Right atrium auricular region (tissue), 2 donors: Measurements from ENCODE around the gene PC. TPM values are rescaled to one million over a fixed set of nuclear protein-coding genes. Genes with fewer than 3 reads are reported as not detected.

ENCODE experiments used
- DNase-seq: peaks from one replicate; pipeline ENCODE4 v3.0.0-alpha.2; 2019; ENCODE audit warnings: low spot score
- H3K27ac ChIP-seq, 2 donors: fragments of 200-600 bp; sonication (generic); 1 replicate in 1 of 2; 2 replicates in 1 of 2; pipeline ENCODE4 v1.5.1; 2016 to 2019
- H3K27me3 ChIP-seq, 2 donors: fragments of 200-600 bp; sonication (generic); one replicate each; pipeline versions ENCODE4 v1.5.1 to v1.6.0; 2017 to 2019
- H3K36me3 ChIP-seq: fragments of 200-600 bp; sonication (generic); one replicate; pipeline ENCODE4 v1.5.1; 2016
- H3K4me1 ChIP-seq, 2 donors: fragments of 200-600 bp; sonication (generic); one replicate each; pipeline versions ENCODE4 v1.5.1 to v1.6.0; 2017 to 2019
- H3K4me3 ChIP-seq, 2 donors: fragments of 200-600 bp; sonication (generic); 1 replicate in 1 of 2; 2 replicates in 1 of 2; pipeline ENCODE4 v1.5.1; 2017 to 2019; ENCODE audit warnings: mild to moderate bottlenecking in 1 of 2, moderate library complexity in 1 of 2
- H3K9me3 ChIP-seq, 2 donors: fragments of 200-600 bp; sonication (generic); one replicate each; pipeline ENCODE4 v1.5.1; 2019
- CTCF ChIP-seq, 2 donors: fragments of 200-600 bp; sonication (generic); IDR thresholded peaks; one replicate each; pipeline ENCODE4 v1.5.1; 2019; ENCODE audit warnings: antibody characterized with exemption in 2 of 2
- total RNA-seq, 2 donors: library from RNA; depleted of rRNA; stranded (reverse); fragments of >200 nt; gene quantifications; one replicate each; pipeline ENCODE4 v1.1.0, GENCODE V29; 2016

Gene PC
- total RNA-seq, 2 donors from 2014 or later, result 8.6 to 9.3 TPM

GRCh38 chr11:66844496-66845142, 113.6 kb downstream of the PC start:
- H3K36me3 ChIP-seq, result peaks cover 27% of the 10 kb centered on the region

GRCh38 chr11:66843776-66844495, 114.2 kb downstream of the PC start:
- no peak for DNase-seq
- Histone ChIP-seq H3K9me3 (no peaks in the 10 kb centered on the region), H3K4me3 (peak overlapping the region; percentile 91 to 98), H3K27ac (peak overlapping the region; percentile 95 to 97), H3K36me3 (peaks cover 27% of the 10 kb centered on the region), H3K4me1 (peaks cover 0 to 39% of the 10 kb centered on the region in 2 donors), H3K27me3 (no peaks in the 10 kb centered on the region)
- TF ChIP-seq CTCF (IDR thresholded peaks at IDR 0.05), result no peak

More at GRCh38 chr11:66844496-66845142, 113.6 kb downstream of the PC start:
- Histone ChIP-seq H3K27me3 (no peaks in the 10 kb centered on the region), H3K4me3 (no peak overlapping the region), H3K9me3 (no peaks in the 10 kb centered on the region), H3K4me1 (peaks cover 0 to 38% of the 10 kb centered on the region in 2 donors), H3K27ac (no peak overlapping the region)
- no peak for DNase-seq
- no peak for TF ChIP-seq CTCF (IDR thresholded peaks at IDR 0.05)

- Histone ChIP-seq H3K9me3 (no peaks in the 10 kb centered on the region), H3K36me3 (peaks cover 27% of the 10 kb centered on the region), H3K27me3 (no peaks in the 10 kb centered on the region), H3K4me1 (peaks cover 0 to 39% of the 10 kb centered on the region in 2 donors), H3K4me3 (peak within 1 kb of the TSS; percentile 91 to 98), H3K27ac (peak within 1 kb of the TSS; percentile 95 to 97)
- no peak for TF ChIP-seq CTCF (IDR thresholded peaks at IDR 0.05)
- peak; percentile 86 for DNase-seq
Measured at GRCh38 chr11:66842896-66843775, 115.0 kb downstream of the PC start, which contains the start of gene RCE1. Gene RCE1 (plus strand): TSS chr11:66843441. CDS start chr11:66843456, 15 bp downstream.

GRCh38 chr11:66842501-66842895, 115.7 kb downstream of the PC start:
- H3K36me3 ChIP-seq, result peaks cover 23% of the 10 kb centered on the region

More at GRCh38 chr11:66842501-66842895, 115.7 kb downstream of the PC start:
- peaks cover 0 to 39% of the 10 kb centered on the region in 2 donors for H3K4me1 ChIP-seq
- no peak for TF ChIP-seq CTCF (IDR thresholded peaks at IDR 0.05)
- H3K27me3 ChIP-seq, result no peaks in the 10 kb centered on the region
- H3K27ac ChIP-seq, result peak overlapping the region; percentile 95 to 97
- H3K9me3 ChIP-seq, result no peaks in the 10 kb centered on the region
- DNase-seq, result no peak
- peak overlapping the region; percentile 91 to 98 for H3K4me3 ChIP-seq
